AML-193 (cell line): ENCODE data around the gene SMIM10L2A.
A peak's percentile ranks its signal among the peaks of the same experiment; 100 is the strongest.
"Not testable (repeated sequence)": the region's sequence is repeated elsewhere in the genome, so short reads cannot be mapped to it uniquely, and the experiment has no call there.

ENCODE experiments used
- DNase-seq, 2 experiments: peaks; one replicate each; lab custom pipeline; 2025; lab: John Stamatoyannopoulos, UW

Gene SMIM10L2A

GRCh38 chrX:135421932-135422809, at the start of gene SMIM10L2A:
SMIM10L2A (plus strand) TSS chrX:135421944; CDS start chrX:135422132, 188 bp downstream.
- no peak for DNase-seq

GRCh38 chrX:135373357-135373756, 48.4 kb upstream of the SMIM10L2A start:
- no peak for DNase-seq

- DNase-seq: no peak
These were observed 39.5 kb upstream of the SMIM10L2A start for GRCh38 chrX:135382260-135382659.

- DNase-seq: no peak
These were observed 38.5 kb upstream of the SMIM10L2A start for GRCh38 chrX:135383249-135383648.

GRCh38 chrX:135384161-135384836, 37.4 kb upstream of the SMIM10L2A start:
- DNase-seq: no peak

- no peak for DNase-seq
These were observed 32.9 kb upstream of the SMIM10L2A start for GRCh38 chrX:135388841-135389240.

- DNase-seq: no peak
These were observed 32.5 kb upstream of the SMIM10L2A start for GRCh38 chrX:135389243-135389642.

GRCh38 chrX:135389717-135390116, 32.0 kb upstream of the SMIM10L2A start:
- no peak for DNase-seq

- no peak for DNase-seq
These were observed 30.0 kb upstream of the SMIM10L2A start for GRCh38 chrX:135391734-135392133.

GRCh38 chrX:135393051-135393450, 28.7 kb upstream of the SMIM10L2A start:
- DNase-seq: peak in 1 of 2 experiments; percentile 6

- no peak for DNase-seq
These were observed 26.7 kb upstream of the SMIM10L2A start for GRCh38 chrX:135395064-135395463.

- no peak for DNase-seq
These were observed 25.6 kb upstream of the SMIM10L2A start for GRCh38 chrX:135396109-135396508.

GRCh38 chrX:135396566-135396965, 25.2 kb upstream of the SMIM10L2A start:
- DNase-seq: no peak

GRCh38 chrX:135397652-135398051, 24.1 kb upstream of the SMIM10L2A start:
- no peak for DNase-seq

GRCh38 chrX:135403374-135403773, 18.4 kb upstream of the SMIM10L2A start:
- no peak for DNase-seq

GRCh38 chrX:135406428-135406827, 15.3 kb upstream of the SMIM10L2A start:
- not testable (repeated sequence) for DNase-seq

GRCh38 chrX:135408794-135409193, 12.9 kb upstream of the SMIM10L2A start:
- DNase-seq: no peak

- DNase-seq: peak; percentile 3 to 24
These were observed 10.7 kb upstream of the SMIM10L2A start for GRCh38 chrX:135410861-135411627.

GRCh38 chrX:135411893-135412292, 9.9 kb upstream of the SMIM10L2A start:
- DNase-seq: no peak

- no peak for DNase-seq
These were observed 5.2 kb upstream of the SMIM10L2A start for GRCh38 chrX:135416546-135416945.

- no peak for DNase-seq
These were observed 913 bp upstream of the SMIM10L2A start for GRCh38 chrX:135420831-135421230.

- DNase-seq: no peak
These were observed 210 bp upstream of the SMIM10L2A start for GRCh38 chrX:135421537-135421931.
